ENCODE results near the gene NISCH.

- TF ChIP-seq ATF2 (IDR thresholded peaks at IDR 0.05; ENCODE audit: low read length), result no peak
- no peak for TF ChIP-seq CTCF (IDR thresholded peaks at IDR 0.05; ENCODE audit: control extremely low read depth in 1 of 3, insufficient read depth in 1 of 3, low read depth in 1 of 3, low read length in 3 of 3)
- no peak for TF ChIP-seq SIRT6 (IDR thresholded peaks at IDR 0.05; ENCODE audit: low read length)
Observed at GRCh38 chr3:52479877-52480575, 24.6 kb downstream of the NISCH start.

Data from H1 (cell line).